Activated CD4-positive, alpha-beta T cell treated with anti-CD3 and anti-CD28 coated beads, Interleukin-2, amount 50 U/mL, for 4 hours (primary cell): ENCODE data around the gene NADK2.

Experiments used
- DNase-seq, 2 experiments: peaks; one replicate each; pipeline ENCODE4 v3.0.0-alpha.2; 2020

The NADK2 gene

DNA sequence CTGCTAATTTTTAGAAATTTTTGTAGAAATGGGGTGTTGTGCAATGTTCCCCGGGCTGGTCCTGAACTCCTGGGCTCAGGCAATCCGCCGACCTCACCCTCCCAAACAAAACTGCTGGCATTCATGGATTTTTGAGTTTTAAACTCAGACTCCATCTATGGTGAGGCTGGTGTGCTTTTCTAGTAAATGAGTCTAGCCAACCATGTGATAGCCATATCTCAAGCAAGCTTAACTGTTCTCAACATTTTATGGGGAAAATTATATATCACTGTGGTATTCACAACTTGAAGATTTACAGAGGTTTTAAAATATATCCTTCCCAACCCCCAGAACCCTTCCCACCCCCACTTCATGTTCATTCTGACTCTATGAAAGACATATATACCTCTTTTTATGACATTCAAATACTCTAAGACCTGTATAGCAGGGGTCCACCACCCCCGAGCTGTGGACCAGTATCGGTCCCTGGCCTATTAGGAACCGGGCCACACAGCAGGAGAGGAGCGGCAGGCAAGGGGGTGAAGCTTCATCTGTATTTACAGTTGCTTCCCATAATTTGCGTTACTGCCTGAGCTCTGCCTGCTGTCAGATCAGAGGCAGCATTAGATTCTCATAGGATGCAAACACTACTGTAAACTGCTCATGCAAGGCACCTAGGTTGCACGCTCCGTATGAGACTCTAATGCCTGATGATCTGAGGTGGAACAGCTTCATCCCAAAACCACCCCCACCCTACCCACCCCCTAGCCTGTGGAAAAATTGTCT lies 4.5 kb upstream of the NADK2 start:
- no peak for DNase-seq

DNA sequence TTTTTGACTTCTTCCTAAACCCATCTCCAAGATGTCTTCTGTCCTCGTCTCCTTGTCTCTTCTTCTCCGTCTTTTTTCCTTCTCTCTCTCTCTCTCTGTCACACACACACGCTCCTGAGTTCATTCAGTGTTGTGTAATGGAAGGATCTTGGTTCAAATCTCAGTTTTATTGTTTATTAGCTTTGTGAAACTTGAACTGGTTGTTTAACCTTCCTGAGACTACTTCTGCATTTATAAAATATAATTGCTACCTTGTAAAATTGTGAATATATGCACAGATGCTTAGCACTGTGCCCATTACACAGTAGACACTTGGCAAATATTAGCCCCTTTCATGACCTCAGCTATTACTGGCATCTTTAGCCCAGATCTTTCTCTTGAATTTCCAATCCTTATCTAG lies 2.4 kb upstream of the NADK2 start:
- no peak for DNase-seq

DNA sequence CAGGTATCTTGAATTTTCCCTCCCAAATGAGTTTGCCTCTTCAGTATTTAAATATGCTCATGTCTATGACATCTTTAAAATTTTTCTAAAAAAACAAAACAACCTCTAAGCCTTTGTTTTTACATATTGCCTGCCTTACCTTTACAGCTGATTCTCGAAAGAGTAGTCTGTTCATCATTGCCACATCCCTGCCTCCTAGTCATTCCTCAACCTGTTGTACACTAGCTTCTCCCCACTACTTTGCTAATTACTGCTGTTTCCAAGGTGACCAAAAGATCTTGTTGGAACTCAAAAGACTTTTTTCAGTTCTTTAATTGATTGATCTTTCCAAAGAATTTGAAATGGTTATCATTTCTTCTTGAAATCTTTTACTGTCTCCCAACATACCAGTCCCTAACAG lies 1.9 kb upstream of the NADK2 start:
- no peak for DNase-seq

DNA sequence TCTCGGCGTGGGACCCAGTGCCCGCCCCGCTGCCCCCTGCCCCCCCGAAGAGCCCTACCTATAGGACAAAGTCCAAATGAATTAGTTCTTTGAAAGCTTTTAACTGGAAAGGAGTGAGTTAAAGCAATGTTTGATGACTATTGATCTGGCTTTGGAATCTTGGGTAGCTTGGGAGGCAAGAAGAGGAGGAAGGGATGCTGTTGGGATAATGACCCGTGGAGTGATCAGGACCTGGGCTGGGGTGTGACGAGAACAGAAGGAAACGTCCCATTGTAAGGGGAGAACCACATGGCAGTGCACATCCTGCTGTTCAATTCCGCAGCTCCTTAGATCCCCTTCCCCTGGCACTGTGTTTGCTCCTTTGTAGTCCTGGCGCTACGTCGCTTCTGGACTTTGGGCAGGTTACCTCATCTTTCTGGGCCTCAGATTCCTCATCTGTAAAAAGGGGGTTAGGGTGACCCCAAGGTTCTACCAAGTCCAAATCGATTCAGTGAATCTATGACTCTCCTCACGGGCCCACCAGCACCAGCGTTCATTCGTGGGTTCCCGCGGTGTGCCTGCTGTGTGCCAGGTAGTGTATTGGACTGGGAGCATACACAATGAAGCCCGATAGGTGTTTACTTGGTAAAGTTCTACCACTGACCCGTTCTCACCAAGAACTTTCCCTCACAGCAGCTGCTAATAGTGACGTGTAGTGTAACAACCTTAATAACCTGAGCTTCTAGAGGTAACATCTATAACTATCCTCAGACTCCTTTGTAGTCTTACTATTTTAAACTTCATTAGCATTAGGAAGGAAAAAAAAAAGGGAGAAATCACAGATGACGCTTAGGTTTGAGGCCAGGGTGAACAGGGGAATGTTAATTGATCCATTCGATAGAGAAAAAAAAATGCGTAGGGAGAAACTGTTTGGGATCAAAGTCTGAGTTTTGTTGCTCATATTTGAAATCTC lies 1.1 kb upstream of the NADK2 start:
- peak in 1 of 2 experiments; percentile 1 for DNase-seq

DNA sequence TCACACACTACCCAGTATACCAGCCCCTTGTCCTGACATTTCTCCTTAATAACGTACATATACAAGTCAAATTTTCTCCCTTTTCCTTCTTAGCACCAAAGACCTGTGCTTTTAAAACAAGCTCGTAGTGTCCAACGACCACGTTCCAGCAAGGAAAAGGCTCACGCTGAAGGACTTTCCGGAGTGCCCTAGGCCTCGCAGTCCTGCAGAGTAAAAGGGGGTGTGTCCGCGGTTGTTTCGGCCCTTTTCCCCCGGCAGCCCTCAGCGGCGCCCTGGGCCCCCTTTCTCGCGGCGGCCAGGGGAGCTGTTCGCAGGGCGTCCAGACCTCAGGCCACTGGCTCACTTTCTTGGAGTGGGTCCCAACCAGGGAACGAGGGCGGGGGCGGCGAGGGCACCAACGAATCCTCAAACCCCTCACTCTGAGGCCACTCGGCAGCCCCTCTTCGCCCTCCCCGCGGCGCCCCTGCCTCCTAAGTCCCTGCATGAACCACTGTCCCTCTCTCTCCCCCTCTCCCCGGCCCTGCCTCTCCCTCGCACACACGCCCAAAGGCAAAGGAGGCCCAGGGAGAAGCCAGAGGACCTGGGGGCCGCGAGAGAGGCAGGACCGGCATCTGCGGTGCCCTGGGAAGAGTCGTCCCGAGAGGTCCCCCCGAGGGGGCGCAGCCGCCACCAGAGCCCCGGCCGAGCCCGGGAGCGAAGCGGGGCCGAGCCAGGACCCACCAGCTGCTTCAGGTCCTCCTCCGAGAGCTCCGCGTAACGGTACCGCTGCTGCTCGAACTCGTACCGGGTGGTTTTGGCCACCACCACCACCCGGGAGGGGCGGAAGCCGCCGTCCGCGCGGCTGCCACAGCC lies 720 bp downstream of the NADK2 start:
- peak; percentile 2 to 12 for DNase-seq

DNA sequence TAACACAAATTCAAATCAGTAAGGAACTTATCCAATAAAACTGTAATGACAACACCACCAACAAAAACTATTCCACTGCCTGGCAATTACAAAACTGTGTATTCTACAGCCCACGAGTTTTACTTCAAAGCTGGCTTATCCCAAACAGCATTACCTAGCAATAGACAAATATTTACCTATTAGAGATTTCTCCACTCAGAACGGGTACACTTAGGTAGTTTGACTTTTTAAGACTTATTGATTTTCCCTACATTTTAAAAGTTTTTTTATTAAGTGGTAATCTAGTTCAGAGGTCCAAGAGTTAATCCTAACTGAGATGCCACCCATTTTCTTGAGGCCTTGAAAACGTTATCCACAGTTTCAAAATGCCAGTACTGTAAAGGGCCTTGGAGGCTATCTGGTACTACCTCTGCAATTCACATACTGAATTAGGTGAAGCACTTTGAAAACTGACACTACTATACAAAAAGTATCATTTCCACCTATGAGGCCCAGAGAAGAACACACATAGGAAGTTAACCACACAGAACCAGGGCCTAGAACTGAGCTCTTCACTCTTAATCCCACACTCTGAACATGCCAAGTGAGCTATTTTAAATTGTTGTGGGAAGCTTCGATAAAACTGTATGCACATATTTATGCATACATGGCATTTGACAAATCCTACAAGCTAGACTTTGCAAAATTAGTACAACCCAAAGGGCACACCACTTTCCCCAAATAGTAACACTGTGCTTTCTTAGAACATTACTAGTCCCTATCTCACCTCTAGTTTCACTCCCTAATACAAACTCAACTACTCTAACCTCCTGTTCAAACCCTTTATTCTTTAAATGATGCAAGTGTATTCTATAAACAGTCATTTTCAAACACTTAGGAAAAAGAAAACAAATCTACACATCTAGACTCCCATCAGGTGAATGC lies 2.1 kb downstream of the NADK2 start:
- no peak for DNase-seq

DNA sequence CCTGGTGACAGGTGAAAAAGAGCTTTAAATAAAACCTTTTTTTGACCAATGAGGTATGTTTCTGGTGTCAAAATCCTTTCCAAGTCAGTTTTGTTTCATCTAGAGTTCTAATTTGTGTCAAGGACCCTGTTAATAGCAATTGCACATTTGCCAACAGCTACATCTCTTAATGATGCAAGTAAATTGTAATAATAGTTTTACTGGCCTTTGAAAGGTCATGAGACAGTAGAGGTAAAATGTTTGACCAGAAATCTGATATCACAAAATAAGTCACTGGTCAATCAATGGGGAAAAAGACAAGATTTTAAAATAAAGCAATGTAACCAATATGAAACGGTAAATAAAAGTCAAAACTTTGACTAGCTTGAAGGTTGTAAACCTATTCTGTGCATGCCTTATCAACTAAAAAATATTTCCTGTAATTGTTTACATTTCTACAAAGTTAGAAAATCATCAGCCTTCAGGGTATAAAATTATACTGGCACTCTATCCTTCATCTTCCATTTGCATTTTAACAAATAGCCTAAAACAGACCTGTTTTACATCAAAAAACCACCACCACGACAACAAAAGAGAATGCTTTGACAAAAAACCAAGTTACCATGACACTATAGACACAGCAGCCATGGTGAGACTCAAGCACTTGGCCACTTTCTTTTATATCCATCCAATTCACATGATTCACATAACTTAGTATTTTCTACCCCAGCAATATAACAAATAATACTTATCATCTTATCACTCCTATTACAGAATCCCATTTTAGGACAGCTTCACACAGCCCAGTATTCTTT lies 3.0 kb downstream of the NADK2 start:
- no peak for DNase-seq

DNA sequence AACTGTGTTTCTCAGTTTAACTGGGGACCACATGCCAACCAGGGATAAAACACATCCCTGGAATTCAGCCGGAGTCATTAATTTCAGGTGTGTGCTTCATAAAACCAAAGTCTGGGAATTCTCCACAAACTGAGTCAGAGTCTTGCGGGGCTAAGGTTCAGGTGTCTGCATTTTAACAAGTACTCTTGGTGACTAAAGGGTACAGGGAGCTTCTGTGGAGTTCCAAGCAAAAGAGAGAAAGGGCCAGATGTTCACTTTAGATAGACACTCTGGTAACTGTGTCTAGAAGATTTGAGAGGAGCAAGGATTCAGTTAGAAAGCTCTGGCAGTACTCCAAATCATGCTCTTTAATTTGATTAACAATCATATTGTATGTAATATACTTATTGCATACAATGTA lies 4.0 kb downstream of the NADK2 start:
- no peak for DNase-seq

DNA sequence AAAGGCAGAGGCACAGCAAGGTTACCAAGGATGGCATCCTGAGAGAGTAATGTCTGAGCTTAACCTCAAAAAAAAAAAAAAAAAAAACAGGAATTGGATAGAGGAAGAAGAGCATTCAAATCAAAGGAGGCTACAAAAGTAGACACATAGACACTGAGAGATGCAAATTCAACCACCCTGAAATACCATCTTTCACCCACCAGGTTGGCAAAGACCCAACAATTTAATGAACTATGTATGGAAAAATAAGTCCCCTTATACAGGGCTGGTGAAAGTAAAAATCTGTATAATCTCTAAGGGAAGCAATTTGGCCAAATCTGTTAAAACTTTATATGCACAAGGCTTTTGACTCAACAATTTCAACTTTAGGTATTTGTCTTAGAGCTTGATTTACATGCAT lies 4.9 kb downstream of the NADK2 start:
- DNase-seq: no peak

DNA sequence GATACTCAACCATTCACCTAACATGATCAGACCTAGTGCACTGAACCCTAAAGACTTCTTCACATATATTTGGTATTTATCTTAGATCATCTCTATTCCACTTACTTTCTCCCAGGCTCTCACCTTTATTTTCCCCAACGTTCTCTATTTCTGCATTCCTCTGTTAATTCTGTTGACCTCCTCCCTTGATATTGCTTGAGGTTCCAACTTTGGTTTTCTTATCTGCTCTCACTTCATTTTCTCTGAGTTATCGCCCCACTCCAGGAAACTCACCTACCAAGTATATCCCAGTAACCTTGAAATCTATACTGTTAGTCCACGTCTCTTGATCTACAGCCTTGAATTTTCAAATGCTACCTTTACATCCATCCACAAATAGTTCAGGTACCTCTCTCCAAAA lies 9.2 kb downstream of the NADK2 start:
- no peak for DNase-seq

DNA sequence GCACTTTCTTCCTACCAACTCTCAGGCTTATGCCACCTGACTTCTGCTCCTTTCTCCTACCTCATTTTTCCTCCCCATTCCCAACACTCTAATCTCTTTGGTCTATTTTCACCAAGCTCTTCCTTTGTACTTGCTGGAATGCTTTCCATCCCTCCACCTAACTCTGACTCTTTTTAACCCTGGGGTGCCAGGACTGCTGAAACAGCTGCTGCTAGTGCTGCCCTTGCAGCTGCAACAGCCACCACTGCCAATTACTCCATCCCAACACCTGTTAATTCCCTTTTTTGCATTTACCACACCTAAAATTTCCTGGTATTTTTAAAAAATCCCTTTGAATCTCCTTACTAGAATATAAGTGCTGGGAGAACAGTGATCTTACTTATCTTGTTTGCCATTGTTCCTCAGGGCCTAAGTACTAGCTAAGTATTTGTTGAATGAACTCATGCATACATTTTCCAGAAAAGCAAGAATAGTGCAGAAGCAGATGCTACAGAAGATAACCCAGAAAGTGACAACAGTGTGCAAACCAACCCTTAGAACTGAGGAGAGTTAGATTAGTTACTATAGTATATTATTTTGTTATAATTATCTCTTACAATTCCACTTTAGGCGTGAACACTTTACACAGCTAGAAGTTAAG lies 11.5 kb downstream of the NADK2 start:
- DNase-seq: no peak

DNA sequence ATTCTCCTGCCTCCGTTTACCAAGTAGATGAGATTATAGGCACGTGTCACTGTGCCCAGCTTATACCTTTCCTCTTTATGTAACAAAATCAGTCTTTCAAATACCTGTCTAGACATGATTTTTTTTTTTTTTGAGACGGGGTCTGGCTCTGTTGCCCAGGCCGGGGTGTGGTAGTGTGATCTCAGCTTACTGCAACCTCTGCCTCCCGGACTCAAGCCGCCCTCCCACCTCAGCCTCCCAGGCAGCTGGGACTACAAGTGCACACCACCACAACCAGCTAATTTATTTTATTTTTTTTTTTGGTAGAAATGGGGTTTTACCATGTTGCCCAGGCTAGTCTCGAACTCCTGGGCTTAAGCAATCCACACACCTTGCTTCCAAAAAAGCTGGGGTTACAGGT lies 13.2 kb downstream of the NADK2 start:
- no peak for DNase-seq

DNA sequence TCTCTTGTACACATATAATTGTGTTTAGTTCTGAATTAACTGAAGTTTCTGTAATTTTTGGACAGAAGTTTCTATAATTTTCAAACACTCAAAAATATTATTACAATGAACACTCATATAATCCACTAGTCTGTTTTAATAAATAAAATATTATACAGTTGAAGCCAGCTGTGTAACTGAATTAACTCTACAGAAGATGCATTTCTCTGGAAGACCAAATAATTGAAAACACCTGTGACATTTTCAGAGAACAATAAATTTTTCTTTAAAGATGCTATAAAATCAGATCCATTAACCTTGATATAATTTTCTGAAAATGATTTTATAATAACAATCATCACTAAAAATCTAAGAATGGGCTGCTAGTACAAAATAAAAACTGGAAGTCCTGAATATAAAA lies 14.7 kb downstream of the NADK2 start:
- no peak for DNase-seq

DNA sequence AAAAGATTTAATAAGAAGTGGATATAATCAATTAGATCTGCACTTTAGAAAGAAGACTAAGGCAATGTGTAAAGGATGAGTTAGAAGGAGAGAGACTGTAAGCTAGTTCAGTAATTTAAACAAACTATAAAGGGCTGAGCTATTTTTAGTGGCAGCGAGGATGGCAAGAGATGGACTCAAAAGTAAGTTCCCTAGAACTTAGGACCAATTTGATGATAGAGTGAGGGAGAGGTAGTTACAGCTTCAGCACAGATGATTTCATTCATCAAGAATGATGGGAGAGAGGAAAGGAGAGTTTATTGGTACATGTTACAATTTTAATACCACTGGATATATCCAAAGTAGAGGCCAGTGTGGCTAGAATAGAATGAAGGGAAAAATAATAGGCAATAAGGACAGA lies 19.1 kb downstream of the NADK2 start:
- DNase-seq: no peak

DNA sequence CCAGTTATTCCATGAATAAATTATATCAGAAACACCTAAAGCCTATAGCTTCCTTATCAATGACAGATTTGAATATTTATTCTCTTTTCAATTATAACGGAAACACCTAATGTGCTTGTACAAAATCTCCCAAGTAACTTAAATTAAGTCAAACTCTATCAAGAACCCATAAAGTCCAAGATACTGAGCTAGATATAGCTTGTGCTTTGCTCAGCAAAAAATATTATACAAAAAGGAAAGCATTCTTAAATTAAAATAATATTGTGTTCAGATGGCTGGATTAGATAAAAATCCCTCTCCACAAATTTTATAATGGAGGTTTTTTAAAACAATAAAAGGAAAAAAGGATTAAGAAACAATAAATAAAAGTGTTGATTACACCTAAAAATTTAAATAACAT lies 23.7 kb downstream of the NADK2 start:
- no peak for DNase-seq

DNA sequence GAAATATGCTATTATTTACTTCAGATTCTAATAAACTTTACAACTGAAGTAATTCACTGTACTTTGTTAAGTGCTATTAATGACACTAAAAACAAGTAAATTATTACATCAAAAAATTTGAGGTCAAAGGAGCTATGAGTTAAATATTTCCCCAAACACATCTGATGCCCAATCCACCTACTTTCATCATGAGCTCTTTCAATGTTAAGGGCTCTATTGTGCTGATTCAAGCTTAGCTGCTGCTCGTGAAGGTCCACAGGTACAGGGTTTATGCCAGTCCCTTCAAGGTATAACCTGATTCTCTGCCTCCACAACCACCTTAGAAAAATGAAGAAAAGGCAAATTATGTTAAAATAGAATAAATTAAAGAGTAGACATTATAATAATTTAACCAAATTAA lies 24.2 kb downstream of the NADK2 start:
- no peak for DNase-seq

DNA sequence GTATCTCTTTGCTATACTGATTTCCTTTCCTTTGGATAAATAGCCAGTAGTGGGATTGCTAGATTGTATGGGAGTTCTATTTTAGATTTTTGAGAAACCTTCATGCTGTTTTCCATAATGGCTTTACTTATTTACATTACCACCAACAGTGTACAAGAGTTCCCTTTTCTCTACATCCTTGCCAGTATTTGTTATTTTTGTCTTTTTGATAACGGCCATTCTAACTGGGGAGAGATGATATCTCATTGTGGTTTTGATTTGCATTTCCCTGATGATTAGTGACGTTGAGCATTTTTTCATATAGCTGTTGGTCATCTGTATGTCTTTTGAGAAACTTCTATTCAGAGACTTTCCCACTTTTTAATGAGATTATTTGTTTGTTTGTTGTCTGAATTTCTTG lies 25.8 kb downstream of the NADK2 start:
- no peak for DNase-seq

DNA sequence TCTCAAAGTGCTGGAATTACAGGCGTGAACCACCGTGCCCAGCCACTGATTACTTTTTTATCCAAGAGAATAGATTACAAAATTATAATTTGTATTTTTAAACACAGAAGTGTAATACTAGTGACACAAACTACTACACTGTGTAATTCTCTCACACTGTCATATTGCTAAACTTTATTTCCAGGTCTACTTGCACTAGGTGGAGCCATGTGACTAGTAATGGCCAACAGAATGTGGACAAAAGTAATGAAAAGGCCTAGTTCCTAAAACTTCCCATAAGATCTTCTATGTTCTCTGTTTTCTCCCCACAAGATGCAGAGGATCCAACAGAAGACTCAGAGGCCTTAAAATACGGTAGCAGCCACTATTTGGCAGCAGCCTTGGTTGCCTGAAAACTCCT lies 27.3 kb downstream of the NADK2 start:
- no peak for DNase-seq

DNA sequence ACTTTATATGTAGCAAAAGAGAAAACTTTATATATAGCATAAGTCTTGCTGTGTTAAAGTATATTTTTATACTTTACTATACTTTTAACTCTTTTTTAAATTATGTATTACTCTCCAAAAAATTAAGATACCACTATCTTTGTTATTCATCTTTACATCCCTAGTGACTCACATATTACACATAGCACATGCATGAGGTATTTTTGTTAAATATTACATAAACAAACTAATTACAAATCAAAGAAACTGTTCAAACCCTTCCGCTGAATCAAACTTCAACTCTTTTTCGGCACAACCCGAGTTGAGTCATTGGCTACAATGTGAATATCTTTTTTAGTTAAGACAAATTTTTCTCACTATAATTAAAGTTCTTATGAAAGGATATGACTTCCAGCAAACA lies 32.1 kb downstream of the NADK2 start:
- DNase-seq: no peak

DNA sequence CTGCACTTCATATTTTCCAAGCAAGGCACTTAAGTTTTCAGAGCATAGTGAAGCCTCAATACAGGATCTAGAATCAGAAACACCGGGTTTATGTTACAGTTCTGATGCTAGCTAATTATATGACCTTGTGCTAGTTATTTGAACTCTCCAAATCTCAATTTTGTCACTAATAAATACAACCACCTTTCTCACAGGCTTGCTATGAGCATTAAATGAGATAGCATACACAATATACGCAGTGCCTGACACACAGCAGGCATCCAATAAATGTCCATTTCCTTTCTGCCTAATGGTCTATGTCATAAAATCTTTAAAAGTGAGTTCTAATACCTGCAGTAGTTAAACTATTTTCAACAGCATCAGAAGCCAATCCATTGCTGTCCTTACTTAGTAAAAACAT lies 32.9 kb downstream of the NADK2 start:
- DNase-seq: no peak

DNA sequence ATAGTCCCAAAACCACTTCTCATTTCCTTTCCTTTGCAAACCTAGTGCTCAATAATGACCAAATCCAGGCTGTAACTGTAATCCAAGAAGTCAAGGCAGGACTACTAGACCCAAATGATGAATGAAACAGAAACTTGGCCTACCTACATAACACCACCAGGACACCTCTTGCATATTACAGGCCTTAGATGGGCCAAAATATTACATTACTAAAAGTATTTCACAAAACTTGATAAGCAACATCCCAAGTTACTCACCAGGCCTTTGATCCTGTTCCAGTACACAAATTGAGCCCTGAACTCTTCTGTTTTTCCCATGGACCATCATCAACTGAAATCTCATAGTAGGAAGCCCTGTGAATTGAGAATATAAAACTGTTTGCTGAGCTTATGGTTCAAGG lies 34.8 kb downstream of the NADK2 start:
- no peak for DNase-seq
